Panc1 (cell line): ENCODE results near the gene CHERP. TPM values are rescaled to one million over a fixed set of nuclear protein-coding genes. Genes with fewer than 3 reads are reported as not detected.

Source experiments
- ATAC-seq: fragments of 200-7000 bp; cut with Tn5 transposase; 2 replicates; pipeline ENCODE4 v1.9.1; 2020; ENCODE audit warnings: mild to moderate bottlenecking, moderate library complexity
- BruUV-seq: library from RNA; stranded (reverse); fragments of 400-500 nt; replicated peaks from 2 replicates; lab custom pipeline; 2021; lab: Mats Ljungman, UMichigan
- CTCF ChIA-PET: fragments of 300-600 bp; sonication (Branson Sonifier 250); formaldehyde crosslinking; loops from one replicate; lab custom pipeline; 2022; ENCODE audit warnings: antibody characterized with exemption; lab: Charles Lee
- POLR2A ChIA-PET: fragments of 300-600 bp; sonication (Branson Sonifier 250); formaldehyde crosslinking; loops from one replicate; lab custom pipeline; 2022; ENCODE audit warnings: antibody characterized with exemption; lab: Charles Lee
- DNase-seq: peaks from one replicate; pipeline ENCODE4 v3.0.0-alpha.2; 2010; ENCODE audit warnings: low read depth, low spot score
- H3K27ac ChIP-seq: 2 replicates; pipeline ENCODE4 v1.5.1; 2011; ENCODE audit warnings: mild to moderate bottlenecking, low read length, inconsistent platforms
- H3K27me3 ChIP-seq: fragments of 200-500 bp; sonication (Bioruptor generic); 2 replicates; pipeline ENCODE4 v1.6.0; 2014; ENCODE audit warnings: low read length, inconsistent platforms; ENCODE audit not compliant: control insufficient read depth, insufficient read depth
- H3K36me3 ChIP-seq: fragments of 200-500 bp; sonication (Bioruptor generic); 2 replicates; pipeline ENCODE4 v1.5.1; 2014; ENCODE audit warnings: inconsistent platforms, mild to moderate bottlenecking, low read length, moderate library complexity; ENCODE audit not compliant: control insufficient read depth, insufficient read depth
- H3K4me1 ChIP-seq: 2 replicates; pipeline ENCODE4 v1.5.1; 2011; ENCODE audit warnings: inconsistent platforms, mild to moderate bottlenecking, low read length, moderate library complexity; ENCODE audit not compliant: control insufficient read depth, insufficient read depth
- H3K4me3 ChIP-seq, 2 experiments: 2 replicates each; pipeline ENCODE4 v1.5.1; 2011 to 2012; ENCODE audit warnings: low read depth in 2 of 2, low read length in 2 of 2, mild to moderate bottlenecking in 2 of 2, inconsistent platforms in 1 of 2, moderate library complexity in 1 of 2
- H3K9me3 ChIP-seq: fragments of 200-500 bp; sonication (Bioruptor generic); 2 replicates; pipeline ENCODE4 v1.5.1; 2014; ENCODE audit warnings: low read depth, mild to moderate bottlenecking, inconsistent platforms, low read length, moderate library complexity; ENCODE audit not compliant: control insufficient read depth, insufficient read depth
- CTCF ChIP-seq: fragments of 450-650 bp; IDR thresholded peaks from 2 replicates; pipeline ENCODE4 v1.5.1; 2017; ENCODE audit warnings: mild to moderate bottlenecking
- POLR2AphosphoS5 ChIP-seq: IDR thresholded peaks from 2 replicates; pipeline ENCODE4 v1.6.1; 2012; ENCODE audit warnings: mild to moderate bottlenecking, low read depth, low read length, moderate library complexity
- REST ChIP-seq, 2 experiments: IDR thresholded peaks; 2 replicates each; pipeline ENCODE4 v1.6.1; 2011 to 2012; ENCODE audit warnings: low read depth in 2 of 2, control low read depth in 1 of 2, low read length in 1 of 2, mild to moderate bottlenecking in 1 of 2, moderate library complexity in 1 of 2; ENCODE audit not compliant: insufficient read depth in 1 of 2
- SIN3A ChIP-seq: IDR thresholded peaks from 2 replicates; pipeline ENCODE4 v1.6.1; 2012; ENCODE audit warnings: low read depth, mild to moderate bottlenecking, low read length, moderate library complexity, borderline replicate concordance; ENCODE audit not compliant: insufficient read depth
- TCF7L2 ChIP-seq: IDR thresholded peaks from 2 replicates; pipeline ENCODE4 v1.6.1; 2011; ENCODE audit warnings: mild to moderate bottlenecking, low read depth, low read length, inconsistent platforms
- in situ Hi-C: cut with HindIII; loops from 2 replicates; pipeline ENCODE4 v1.10.0; 2016; ENCODE audit warnings: low sequenced_read_pairs, low pct_unique_long_range_greater_than_20kb
- intact Hi-C: fragments of 100-400 bp; cut with micrococcal nuclease; formaldehyde crosslinking; loops from one replicate; pipeline ENCODE4 v1.10.0; 2022; ENCODE audit not compliant: unreplicated experiment
- total RNA-seq: library from RNA; stranded (reverse); gene quantifications from one replicate; pipeline ENCODE4 v1.2.1, GENCODE V29; 2021; ENCODE audit not compliant: unreplicated experiment

The CHERP gene
- total RNA-seq, 1 experiment from 2014 or later = 48.3 TPM

- peak; percentile 38; the same call in 1 of the 2 replicates for TF ChIP-seq SIN3A
- TF ChIP-seq CTCF = no peak
- no peak for TF ChIP-seq POLR2AphosphoS5
- no peak for TF ChIP-seq TCF7L2
- Histone ChIP-seq H3K4me1 (peaks cover 8% of the 10 kb centered on the region), H3K4me3 (peak overlapping the region; percentile 77 to 93), H3K27ac (peak overlapping the region; percentile 77), H3K9me3 (no peaks in the 10 kb centered on the region), H3K27me3 (no peaks in the 10 kb centered on the region), H3K36me3 (peaks cover 4% of the 10 kb centered on the region; the same call in 1 of the 2 replicates)
- BruUV-seq = no TSS peak
- ChIA-PET POLR2A (no interaction called here), CTCF (no interaction called here)
- ATAC-seq (peak; percentile 38), DNase-seq (no peak)
- intact Hi-C loops = no loop called here
- in situ Hi-C loops = no loop called here
These were observed 29.6 kb upstream of the CHERP start for GRCh38 chr19:16571822-16572331.

- BruUV-seq = no TSS peak
- Histone ChIP-seq H3K4me3 (peak overlapping the region; percentile 77 to 93), H3K9me3 (no peaks in the 10 kb centered on the region), H3K27ac (peak overlapping the region; percentile 77), H3K27me3 (no peaks in the 10 kb centered on the region), H3K4me1 (peaks cover 8% of the 10 kb centered on the region), H3K36me3 (peaks cover 4% of the 10 kb centered on the region)
- TF ChIP-seq POLR2AphosphoS5 (no peak), TCF7L2 (no peak), CTCF (no peak), SIN3A (no peak), REST (IDR thresholded peaks at IDR 0.05; ENCODE audit: insufficient read depth in 1 of 2, low read depth in 2 of 2, low read length in 1 of 2) (no peak)
- no peak for ATAC-seq
- CTCF ChIA-PET = no interaction called here
- POLR2A ChIA-PET = no interaction called here
- DNase-seq = no peak
- in situ Hi-C loops = no loop called here
- intact Hi-C loops = no loop called here
These were observed 29.0 kb upstream of the CHERP start for GRCh38 chr19:16571283-16571682.
